ENCODE measurements around the gene KIF6. TPM values are rescaled to one million over a fixed set of nuclear protein-coding genes. Genes with fewer than 3 reads are reported as not detected.

Gene KIF6
- total RNA-seq, 1 experiment from 2014 or later = not detected

- no peaks in the 10 kb centered on the region for H3K9me3 ChIP-seq (ENCODE audit: control insufficient read depth in 1 of 2, insufficient read depth in 1 of 2, low read depth in 1 of 2, low read length in 2 of 2)
- TF ChIP-seq REST (IDR thresholded peaks at IDR 0.05; ENCODE audit: low read depth) = no peak
- TF ChIP-seq CEBPB (IDR thresholded peaks at IDR 0.05; ENCODE audit: low read depth) = no peak
- TF ChIP-seq ATF3 (IDR thresholded peaks at IDR 0.05) = no peak
- no peak for TF ChIP-seq POLR2AphosphoS5 (IDR thresholded peaks at IDR 0.05; ENCODE audit: low read depth, low read length)
- TF ChIP-seq JUND (IDR thresholded peaks at IDR 0.05) = no peak
- no peak for TF ChIP-seq ZFX (IDR thresholded peaks at IDR 0.05)
- TF ChIP-seq EZH2 (IDR thresholded peaks at IDR 0.05) = no peak
- no peak for TF ChIP-seq ZNF274 (IDR thresholded peaks at IDR 0.05; ENCODE audit: low read depth, low read length)
- no peak for TF ChIP-seq EGR1 (IDR thresholded peaks at IDR 0.05; ENCODE audit: low read depth)
- TF ChIP-seq YY1 (IDR thresholded peaks at IDR 0.05; ENCODE audit: extremely low read depth, insufficient replicate concordance, low read depth, low read length) = no peak
- TF ChIP-seq MAX (IDR thresholded peaks at IDR 0.05) = no peak
- TF ChIP-seq SP1 (IDR thresholded peaks at IDR 0.05; ENCODE audit: low read depth) = no peak
- no peak for TF ChIP-seq ZBTB33 (IDR thresholded peaks at IDR 0.05; ENCODE audit: extremely low read depth, insufficient replicate concordance, low read length)
- no peak for TF ChIP-seq SIN3A (IDR thresholded peaks at IDR 0.05; ENCODE audit: low read depth)
- no peak for TF ChIP-seq EZH2phosphoT487 (IDR thresholded peaks at IDR 0.05; ENCODE audit: borderline replicate concordance)
- no peak for TF ChIP-seq SRF (IDR thresholded peaks at IDR 0.05; ENCODE audit: low read depth)
- no peak for TF ChIP-seq RAD21 (IDR thresholded peaks at IDR 0.05; ENCODE audit: low read depth)
- TF ChIP-seq CTCF (IDR thresholded peaks at IDR 0.05 in 2 of 3, conservative IDR thresholded peaks at IDR 0.05 in 1 of 3; ENCODE audit: borderline replicate concordance in 1 of 3, insufficient read depth in 1 of 3, low read depth in 2 of 3, low read length in 2 of 3) = no peak
- intact Hi-C loops (cut with micrococcal nuclease) = no loop called here
- no peaks in the 10 kb centered on the region for H3K36me3 ChIP-seq (ENCODE audit: control insufficient read depth in 1 of 2, insufficient read depth in 2 of 2, low read length in 2 of 2)
- no peak overlapping the region for H3K9ac ChIP-seq (ENCODE audit: low read length)
- peaks cover 21% of the 10 kb centered on the region for H3K27me3 ChIP-seq (ENCODE audit: insufficient read depth, low read length)
- ChIA-PET CTCF (no interaction called here), RAD21 (ENCODE audit: low non-redundant PET in 1 of 2, low total read pairs in 2 of 2, uncharacterized antibody in 2 of 2, unreplicated experiment in 2 of 2) (no interaction called here), POLR2A (no interaction called here)
- no peak overlapping the region for H3K4me3 ChIP-seq (replicated peaks in 1 of 2; ENCODE audit: low read depth in 1 of 2, low read length in 2 of 2)
- no peaks in the 10 kb centered on the region for H3K79me2 ChIP-seq (ENCODE audit: insufficient read depth, low read length)
- ATAC-seq = no peak
- no TSS peak for BruUV-seq (replicated peaks)
- H3K4me2 ChIP-seq (ENCODE audit: low read length) = no peak overlapping the region
- H3K27ac ChIP-seq (ENCODE audit: low read depth, low read length) = no peak overlapping the region
- H2AFZ ChIP-seq (ENCODE audit: low read depth, low read length, poor library complexity, severe bottlenecking) = no peak overlapping the region
- no peak for DNase-seq (ENCODE audit: low read depth, low spot score)
- no peaks in the 10 kb centered on the region for H3K4me1 ChIP-seq (ENCODE audit: control insufficient read depth in 1 of 2, insufficient read depth in 2 of 2, low read length in 2 of 2)
- no peaks in the 10 kb centered on the region for H4K20me1 ChIP-seq (ENCODE audit: insufficient read depth)
- H3K9me2 ChIP-seq (ENCODE audit: insufficient read depth) = no peaks in the 10 kb centered on the region
Observed at GRCh38 chr6:39593646-39594045, 131.6 kb downstream of the KIF6 start.
